B cell (primary cell): ENCODE data around the gene ST8SIA2. TPM values are rescaled to one million over a fixed set of nuclear protein-coding genes. Genes with fewer than 3 reads are reported as not detected.

Experiments
- ATAC-seq: fragments of 200-7000 bp; cut with Tn5 transposase; one replicate; pipeline ENCODE4 v1.10.0; 2021; ENCODE audit warnings: low read depth, mild to moderate bottlenecking, moderate number of reproducible peaks, moderate library complexity
- CTCF ChIA-PET: fragments of 350-600 bp; sonication (Branson Sonifier 250); formaldehyde crosslinking; loops from one replicate; lab custom pipeline; 2021; ENCODE audit warnings: antibody characterized with exemption, inconsistent platforms; lab: Charles Lee
- POLR2A ChIA-PET: fragments of 350-600 bp; sonication (Branson Sonifier 250); formaldehyde crosslinking; loops from one replicate; lab custom pipeline; 2021; ENCODE audit warnings: antibody characterized with exemption; lab: Charles Lee
- DNase-seq: peaks from one replicate; pipeline ENCODE4 v3.0.0; 2013
- H2AFZ ChIP-seq: 2 replicates; pipeline ENCODE4 v1.6.1; 2012; ENCODE audit warnings: mild to moderate bottlenecking, low read depth, low read length; ENCODE audit not compliant: insufficient read depth, poor library complexity, severe bottlenecking
- H3K27ac ChIP-seq, 2 donors: 1 replicate in 1 of 2; 2 replicates in 1 of 2; pipeline ENCODE4 v1.5.1; 2012 to 2013; ENCODE audit warnings: low read length in 2 of 2, mild to moderate bottlenecking in 2 of 2, moderate library complexity in 1 of 2
- H3K27me3 ChIP-seq, 4 experiments: fragments of 200-600 bp in 1 of 4; sonication (generic) in 1 of 4; replicated peaks in 1 of 4; 1 replicate in 2 of 4; 2 replicates in 2 of 4; pipeline versions ENCODE4 v1.6.1 to v1.7.0; 2013 to 2016; ENCODE audit warnings: low read length in 3 of 4, mild to moderate bottlenecking in 2 of 4, mixed read lengths in 1 of 4, moderate library complexity in 1 of 4; ENCODE audit not compliant: insufficient read depth in 4 of 4, control insufficient read depth in 3 of 4; ENCODE audit errors: control extremely low read depth in 1 of 4
- H3K36me3 ChIP-seq, 2 experiments: replicated peaks in 1 of 2; 1 replicate in 1 of 2; 2 replicates in 1 of 2; pipeline versions ENCODE4 v1.6.1 to v1.7.1; 2013; ENCODE audit warnings: low read length in 1 of 2; ENCODE audit not compliant: insufficient read depth in 2 of 2, control insufficient read depth in 1 of 2; ENCODE audit errors: control extremely low read depth in 1 of 2, extremely low read depth in 1 of 2
- H3K4me1 ChIP-seq, 2 donors: fragments of 200-600 bp in 1 of 2; sonication (generic) in 1 of 2; 1 replicate in 1 of 2; 2 replicates in 1 of 2; pipeline versions ENCODE4 v1.5.1 to v1.6.1; 2013 to 2017; ENCODE audit warnings: low read length in 2 of 2; ENCODE audit not compliant: control insufficient read depth in 2 of 2, insufficient read depth in 2 of 2
- H3K4me2 ChIP-seq: replicated peaks from 2 replicates; pipeline ENCODE3; 2012; ENCODE audit warnings: mild to moderate bottlenecking, low read depth, low read length; ENCODE audit not compliant: poor library complexity, severe bottlenecking
- H3K4me3 ChIP-seq, 5 experiments: fragments of 200-600 bp in 1 of 5; sonication (generic) in 1 of 5; 1 replicate in 3 of 5; 2 replicates in 2 of 5; pipeline versions ENCODE4 v1.5.1 to v1.7.0; 2011 to 2016; ENCODE audit warnings: low read length in 4 of 5, mild to moderate bottlenecking in 4 of 5, low read depth in 2 of 5, control low read depth in 1 of 5, moderate library complexity in 1 of 5; ENCODE audit not compliant: insufficient read depth in 1 of 5; ENCODE audit errors: control extremely low read depth in 1 of 5, extremely low read depth in 1 of 5
- H3K79me2 ChIP-seq: fragments of 200-600 bp; sonication (generic); one replicate; pipeline ENCODE4 v1.6.0; 2016; ENCODE audit warnings: low read length; ENCODE audit not compliant: control insufficient read depth, insufficient read depth
- H3K9ac ChIP-seq: fragments of 200-600 bp; sonication (generic); 2 replicates; pipeline ENCODE4 v1.6.1; 2017; ENCODE audit warnings: mild to moderate bottlenecking, low read length, moderate library complexity
- H3K9me3 ChIP-seq, 3 donors: one replicate each; pipeline versions ENCODE4 v1.6.1 to v1.7.1; 2013; ENCODE audit warnings: low read length in 2 of 3; ENCODE audit not compliant: control insufficient read depth in 2 of 3, insufficient read depth in 1 of 3; ENCODE audit errors: control extremely low read depth in 1 of 3
- H4K20me1 ChIP-seq: 2 replicates; pipeline ENCODE4 v1.6.0; 2012; ENCODE audit warnings: mild to moderate bottlenecking, low read length; ENCODE audit not compliant: insufficient read depth, control insufficient read depth, poor library complexity, severe bottlenecking
- H3K27ac Mint-ChIP-seq: one replicate; pipeline ENCODE4 v1.8.0; 2021; ENCODE audit warnings: mixed read lengths
- H3K27me3 Mint-ChIP-seq: one replicate; pipeline ENCODE4 v1.8.0; 2021; ENCODE audit warnings: mixed read lengths
- H3K4me1 Mint-ChIP-seq: one replicate; pipeline ENCODE4 v1.8.0; 2021; ENCODE audit warnings: mixed read lengths
- H3K4me3 Mint-ChIP-seq: one replicate; pipeline ENCODE4 v1.8.0; 2021; ENCODE audit warnings: mixed read lengths
- H3K9me3 Mint-ChIP-seq: one replicate; pipeline ENCODE4 v1.8.0; 2022; ENCODE audit warnings: mixed read lengths; ENCODE audit not compliant: insufficient read depth
- CTCF ChIP-seq: fragments of 200-600 bp; IDR thresholded peaks from one replicate; pipeline ENCODE4 v1.8.0; 2022; ENCODE audit warnings: antibody characterized with exemption, mild to moderate bottlenecking
- EZH2 ChIP-seq: IDR thresholded peaks from 2 replicates; pipeline ENCODE4 v1.6.1; 2012; ENCODE audit warnings: borderline replicate concordance, low read depth, mild to moderate bottlenecking, moderate library complexity, low read length; ENCODE audit not compliant: insufficient read depth, poor library complexity, severe bottlenecking
- WGBS: methylation state at CpG from one replicate; pipeline ENCODE4 v1.1.5; 2013; ENCODE audit warnings: missing lambda C conversion rate; ENCODE audit not compliant: insufficient coverage; 5-methylcytosine and 5-hydroxymethylcytosine counted together
- intact Hi-C: fragments of 100-400 bp; cut with micrococcal nuclease; formaldehyde crosslinking; loops from one replicate; pipeline ENCODE4 v1.10.0; 2022
- polyA plus RNA-seq: library from polyadenylated mRNA; depleted of rRNA; stranded (reverse); fragments of >200 nt; gene quantifications from 2 replicates; pipeline ENCODE4 v1.2.3, GENCODE V29; 2012
- total RNA-seq, 2 donors: library from RNA; stranded (reverse); fragments of 120-200 nt in 1 of 2; gene quantifications; 1 replicate in 1 of 2; 2 replicates in 1 of 2; pipeline versions ENCODE4 v1.2.3 to v1.2.4, GENCODE V29; 2013 to 2022

ST8SIA2 gene
- total and polyA plus RNA-seq, 2 donors (not counting 1 experiment from before 2014, with no cell fraction given), result not detected

- no peaks in the 10 kb centered on the region for H3K27me3 ChIP-seq
- no peaks in the 10 kb centered on the region for H3K4me1 Mint-ChIP-seq
- H3K9ac ChIP-seq, result no peak overlapping the region
- ChIA-PET POLR2A (no interaction called here), CTCF (no interaction called here)
- H3K27ac ChIP-seq, result no peak overlapping the region
- H3K27me3 Mint-ChIP-seq, result peaks cover 12% of the 10 kb centered on the region
- H3K36me3 ChIP-seq, result no peaks in the 10 kb centered on the region
- no peak overlapping the region for H2AFZ ChIP-seq
- H3K9me3 ChIP-seq, result peaks cover 0 to 7% (median 0%) of the 10 kb centered on the region in 3 donors
- no peak overlapping the region for H3K27ac Mint-ChIP-seq
- intact Hi-C loops, result no loop called here
- H3K9me3 Mint-ChIP-seq, result peaks cover 2% of the 10 kb centered on the region
- no peak overlapping the region for H3K4me2 ChIP-seq
- DNase-seq (no peak), ATAC-seq (no peak)
- no peak overlapping the region for H3K4me3 ChIP-seq
- no peaks in the 10 kb centered on the region for H3K79me2 ChIP-seq
- 91% methylated on average over 8 of the region's 10 CpGs for WGBS
- no peaks in the 10 kb centered on the region for H3K4me1 ChIP-seq
- H4K20me1 ChIP-seq, result no peaks in the 10 kb centered on the region
- no peak overlapping the region for H3K4me3 Mint-ChIP-seq
- TF ChIP-seq CTCF (no peak), EZH2 (no peak)
These were observed 16.4 kb upstream of the ST8SIA2 start for GRCh38 chr15:92377083-92377789.

GRCh38 chr15:92383519-92384324 is 10.0 kb upstream of the ST8SIA2 start:
- ATAC-seq, result no peak
- DNase-seq, result no peak

More at GRCh38 chr15:92383519-92384324, 10.0 kb upstream of the ST8SIA2 start:
- H3K4me1 Mint-ChIP-seq, result no peaks in the 10 kb centered on the region
- Histone ChIP-seq H2AFZ (no peak overlapping the region), H3K4me1 (no peaks in the 10 kb centered on the region), H3K27me3 (peaks cover 0 to under 1% (median 0%) of the 10 kb centered on the region in 4 experiments), H3K79me2 (no peaks in the 10 kb centered on the region), H3K4me2 (no peak overlapping the region), H3K9ac (no peak overlapping the region), H3K9me3 (peaks cover 0 to 3% (median 0%) of the 10 kb centered on the region in 3 donors), H3K4me3 (no peak overlapping the region), H3K27ac (no peak overlapping the region), H3K36me3 (no peaks in the 10 kb centered on the region), H4K20me1 (no peaks in the 10 kb centered on the region)
- CTCF ChIA-PET, result no interaction called here
- WGBS, result 30% methylated on average over 4 of the region's 10 CpGs
- H3K27ac Mint-ChIP-seq, result no peak overlapping the region
- intact Hi-C loops, result no loop called here
- H3K4me3 Mint-ChIP-seq, result no peak overlapping the region
- H3K27me3 Mint-ChIP-seq, result peaks cover 29% of the 10 kb centered on the region
- TF ChIP-seq CTCF (peak; percentile 29), EZH2 (no peak)
- POLR2A ChIA-PET, result no interaction called here
- no peaks in the 10 kb centered on the region for H3K9me3 Mint-ChIP-seq
